D721Med (cell line): ENCODE results near the gene ERMAP.
A peak's percentile ranks its signal among the peaks of the same experiment; 100 is the strongest.

Experiments used
- DNase-seq: peaks from one replicate; pipeline ENCODE4 v3.0.0; 2011; ENCODE audit warnings: low spot score; ENCODE audit not compliant: insufficient read length
- FAIRE-seq: peaks from 2 replicates; lab custom pipeline; 2011; peaks lifted over from hg19 to GRCh38; lab: Jason Lieb, UNC
- CTCF ChIP-seq: IDR thresholded peaks from 2 replicates; pipeline ENCODE4 v1.5.1; 2012; ENCODE audit warnings: mild to moderate bottlenecking, control low read depth; ENCODE audit not compliant: insufficient read depth; ENCODE audit errors: missing control alignments

ERMAP gene

GRCh38 chr1:42841010-42841409, 24.1 kb downstream of the ERMAP start:
- no peak for FAIRE-seq
- TF ChIP-seq CTCF: no peak

GRCh38 chr1:42841440-42842147, 24.7 kb downstream of the ERMAP start:
- DNase-seq (no peak), FAIRE-seq (no peak)

More at GRCh38 chr1:42841010-42841409, 24.1 kb downstream of the ERMAP start:
- DNase-seq: no peak

GRCh38 chr1:42844592-42845140, 27.7 kb downstream of the ERMAP start:
- no peak for TF ChIP-seq CTCF
- FAIRE-seq: no peak
- DNase-seq: no peak

More at GRCh38 chr1:42841440-42842147, 24.7 kb downstream of the ERMAP start:
- no peak for TF ChIP-seq CTCF

- TF ChIP-seq CTCF: no peak
- no peak for FAIRE-seq
Observed at GRCh38 chr1:42845193-42845592, 28.3 kb downstream of the ERMAP start.

GRCh38 chr1:42845866-42846256, 28.9 kb downstream of the ERMAP start:
- no peak for FAIRE-seq
- no peak for DNase-seq

More at GRCh38 chr1:42845193-42845592, 28.3 kb downstream of the ERMAP start:
- no peak for DNase-seq

GRCh38 chr1:42846257-42847110, 29.6 kb downstream of the ERMAP start, which contains the start of gene ZNF691:
Gene ZNF691, plus strand, starts transcription at chr1:42846613. Its CDS starts 3,046 bp downstream, at chr1:42849659.
- peak; percentile 87 for DNase-seq
- peak; percentile 41 for FAIRE-seq
- TF ChIP-seq CTCF: peak; percentile 27

More at GRCh38 chr1:42845866-42846256, 28.9 kb downstream of the ERMAP start:
- TF ChIP-seq CTCF: no peak
